A549 treated with AZD9567 at 1 μM for 4 hours (cell line): ENCODE data around the gene KCTD7. TPM values are rescaled to one million over a fixed set of nuclear protein-coding genes. Genes with fewer than 3 reads are reported as not detected.

Experiments used
- total RNA-seq: library from RNA; stranded (reverse); fragments of 200-300 nt; extraction: Qiagen RNA extraction; gene quantifications from 5 replicates; pipeline ENCODE4 v1.2.3, GENCODE V29; 2022; ENCODE audit not compliant: insufficient read depth

KCTD7 gene
- total RNA-seq: 5.3 to 16.8 TPM (median 6.2 TPM) in 5 replicates

DNA sequence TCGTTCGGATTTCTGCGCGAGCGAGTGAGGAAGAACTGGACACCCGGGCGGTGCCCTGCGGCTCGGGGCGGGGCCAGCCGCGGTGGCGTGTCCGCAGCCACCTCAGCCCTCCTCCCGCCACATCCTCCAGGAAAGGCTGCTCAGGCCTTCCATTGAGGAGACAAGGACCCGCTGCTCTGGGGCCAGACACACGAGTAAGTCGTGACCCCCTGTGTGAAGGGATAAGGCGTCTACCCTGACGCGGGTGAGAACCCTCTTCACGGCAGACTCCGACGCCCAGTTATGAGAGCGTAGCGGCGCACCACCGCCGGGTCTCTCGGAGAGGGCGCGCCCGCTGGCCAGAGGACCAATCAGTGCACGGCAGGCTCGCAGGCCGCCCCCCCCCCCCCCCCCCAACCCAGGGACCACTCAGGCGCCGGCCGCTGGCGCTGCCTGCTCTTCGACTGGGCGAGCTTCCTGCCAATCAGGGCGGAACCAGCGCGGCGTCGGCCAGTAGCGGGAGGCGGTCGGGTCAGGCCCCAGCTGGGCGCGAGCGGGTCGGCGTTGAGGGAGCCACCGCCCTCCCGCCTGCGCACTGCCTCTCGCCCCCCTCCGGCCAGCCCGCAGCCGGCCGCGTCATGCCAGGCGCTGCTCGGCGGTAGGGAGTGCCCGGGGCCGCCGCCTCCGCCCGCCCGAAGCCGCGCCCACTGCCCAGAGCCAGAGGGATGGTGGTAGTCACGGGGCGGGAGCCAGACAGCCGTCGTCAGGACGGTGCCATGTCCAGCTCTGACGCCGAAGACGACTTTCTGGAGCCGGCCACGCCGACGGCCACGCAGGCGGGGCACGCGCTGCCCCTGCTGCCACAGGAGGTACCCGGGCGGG is at the start of gene KCTD7:
KCTD7 (plus strand) TSS at position 521 of the 861 bp plus-strand sequence; CDS start at position 705, 184 bp downstream.

Other genes starting within 250 kb of the KCTD7 start
- gene RABGEF1, start 111.9 kb downstream of the KCTD7 start, total RNA-seq: 22.6 to 38.9 TPM (median 24.8 TPM) in 5 replicates